ENCODE measurements around the gene SKA3. TPM values are rescaled to one million over a fixed set of nuclear protein-coding genes. Genes with fewer than 3 reads are reported as not detected.

Gene SKA3
- 1 to 10 TPM in 3 of 4 donors, under 1 TPM in 1; 0.19 to 2.0 (median 1.2) TPM for total RNA-seq

DNA sequence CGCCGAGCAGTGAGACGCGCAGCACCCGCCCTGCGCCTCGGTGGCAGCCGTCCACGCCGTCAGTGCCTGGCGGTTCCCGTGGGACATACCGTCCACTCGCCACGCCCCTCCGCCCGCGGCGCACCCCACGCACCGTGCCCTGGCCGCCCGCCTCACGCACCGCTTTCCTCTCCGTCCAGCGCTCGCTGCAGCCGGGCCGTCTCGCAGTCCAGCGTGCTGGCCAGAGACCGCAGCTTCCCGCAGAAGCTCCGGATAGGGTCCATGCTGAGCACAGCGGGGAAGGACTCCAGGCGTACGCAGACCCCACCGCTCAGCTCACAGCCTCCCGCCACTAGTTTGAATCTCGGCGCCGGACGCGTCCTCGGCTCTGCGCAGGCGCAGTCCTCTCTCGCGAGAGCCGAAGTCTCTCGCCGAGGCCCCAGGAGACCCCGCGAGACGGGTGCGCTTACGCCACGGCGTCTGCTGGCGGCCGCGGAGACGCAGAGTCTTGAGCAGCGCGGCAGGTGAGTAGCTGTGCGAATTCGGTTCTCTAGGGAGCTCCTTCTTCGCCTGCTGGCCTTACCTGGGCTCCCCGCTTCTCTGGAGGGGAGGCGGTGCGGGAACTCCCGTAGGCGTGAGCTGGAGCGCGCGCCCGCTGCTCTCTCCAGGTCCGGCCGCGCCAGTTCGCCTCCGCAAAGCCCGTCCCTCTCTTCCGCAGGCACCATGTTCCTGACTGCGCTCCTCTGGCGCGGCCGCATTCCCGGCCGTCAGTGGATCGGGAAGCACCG is at the start of gene SKA3, which contains the start of gene MRPL57:
Gene SKA3, minus strand, starts transcription at position 338 of the 767 bp plus-strand sequence. Its CDS starts 75 bp downstream, at position 263.
Gene MRPL57, plus strand, starts transcription at position 444 of the 767 bp plus-strand sequence. Its CDS starts 259 bp downstream, at position 703.
- TF ChIP-seq, protein P1, sequence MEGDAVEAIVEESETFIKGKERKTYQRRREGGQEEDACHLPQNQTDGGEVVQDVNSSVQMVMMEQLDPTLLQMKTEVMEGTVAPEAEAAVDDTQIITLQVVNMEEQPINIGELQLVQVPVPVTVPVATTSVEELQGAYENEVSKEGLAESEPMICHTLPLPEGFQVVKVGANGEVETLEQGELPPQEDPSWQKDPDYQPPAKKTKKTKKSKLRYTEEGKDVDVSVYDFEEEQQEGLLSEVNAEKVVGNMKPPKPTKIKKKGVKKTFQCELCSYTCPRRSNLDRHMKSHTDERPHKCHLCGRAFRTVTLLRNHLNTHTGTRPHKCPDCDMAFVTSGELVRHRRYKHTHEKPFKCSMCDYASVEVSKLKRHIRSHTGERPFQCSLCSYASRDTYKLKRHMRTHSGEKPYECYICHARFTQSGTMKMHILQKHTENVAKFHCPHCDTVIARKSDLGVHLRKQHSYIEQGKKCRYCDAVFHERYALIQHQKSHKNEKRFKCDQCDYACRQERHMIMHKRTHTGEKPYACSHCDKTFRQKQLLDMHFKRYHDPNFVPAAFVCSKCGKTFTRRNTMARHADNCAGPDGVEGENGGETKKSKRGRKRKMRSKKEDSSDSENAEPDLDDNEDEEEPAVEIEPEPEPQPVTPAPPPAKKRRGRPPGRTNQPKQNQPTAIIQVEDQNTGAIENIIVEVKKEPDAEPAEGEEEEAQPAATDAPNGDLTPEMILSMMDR (IDR thresholded peaks at IDR 0.05; ENCODE audit: low read depth), result no peak

DNA sequence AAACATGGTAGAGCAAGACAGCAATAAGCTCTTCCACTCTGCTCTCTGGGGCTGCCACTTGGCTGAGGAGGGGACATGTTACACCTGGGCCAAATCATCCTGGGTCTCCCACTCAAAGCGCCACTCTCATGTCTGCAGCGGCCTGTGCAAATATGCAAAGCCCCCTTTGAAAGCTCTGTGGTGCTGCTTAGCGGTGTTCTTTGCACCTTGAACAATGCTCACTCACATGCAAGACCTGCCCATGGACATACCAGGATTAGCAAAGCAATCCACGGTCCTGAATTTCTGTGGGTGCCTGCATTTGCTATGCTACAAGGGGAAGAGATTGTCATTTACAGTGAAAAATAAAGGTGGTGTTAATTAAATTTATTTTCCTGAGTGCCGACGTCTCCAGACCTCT is 48.7 kb upstream of the SKA3 start:
- TF ChIP-seq, protein P1 (IDR thresholded peaks at IDR 0.05; ENCODE audit: low read depth), result no peak

DNA sequence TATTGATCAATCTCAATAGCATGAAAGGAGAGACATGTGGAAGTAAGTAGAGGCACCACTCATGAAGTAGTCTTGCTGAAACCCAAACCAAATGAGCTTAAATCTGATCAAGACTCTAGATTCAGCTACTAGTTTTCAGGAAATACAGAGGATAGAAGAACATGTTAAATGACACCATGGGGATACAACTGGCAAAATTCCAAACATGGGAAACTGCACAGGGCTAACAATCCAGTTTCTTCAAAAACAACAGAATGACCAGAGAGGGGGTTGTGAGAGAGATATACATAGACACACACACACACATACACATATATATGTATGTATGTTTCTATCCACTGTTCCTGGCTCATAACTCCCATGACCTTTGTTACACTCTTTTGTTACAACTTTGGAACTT is 44.9 kb upstream of the SKA3 start:
- TF ChIP-seq, protein P1 (IDR thresholded peaks at IDR 0.05; ENCODE audit: low read depth), result no peak

DNA sequence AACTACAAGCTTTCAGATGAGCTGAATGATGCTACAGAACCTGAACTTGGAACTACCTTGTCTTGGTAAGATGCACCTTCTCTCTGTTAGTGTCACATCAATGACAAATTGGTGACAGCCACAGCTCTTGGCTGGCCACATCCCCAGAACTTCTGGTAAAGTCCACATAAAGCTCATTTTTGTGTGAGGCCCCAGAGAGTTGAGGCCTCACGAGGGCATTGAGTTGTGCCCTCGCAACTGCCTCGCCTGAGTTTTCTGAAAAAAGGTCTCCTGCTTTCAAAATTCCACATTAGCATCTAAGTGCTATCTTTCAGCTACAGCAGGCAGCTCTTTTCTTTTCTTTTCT is 42.7 kb upstream of the SKA3 start:
- TF ChIP-seq, protein P1 (IDR thresholded peaks at IDR 0.05; ENCODE audit: low read depth), result no peak

DNA sequence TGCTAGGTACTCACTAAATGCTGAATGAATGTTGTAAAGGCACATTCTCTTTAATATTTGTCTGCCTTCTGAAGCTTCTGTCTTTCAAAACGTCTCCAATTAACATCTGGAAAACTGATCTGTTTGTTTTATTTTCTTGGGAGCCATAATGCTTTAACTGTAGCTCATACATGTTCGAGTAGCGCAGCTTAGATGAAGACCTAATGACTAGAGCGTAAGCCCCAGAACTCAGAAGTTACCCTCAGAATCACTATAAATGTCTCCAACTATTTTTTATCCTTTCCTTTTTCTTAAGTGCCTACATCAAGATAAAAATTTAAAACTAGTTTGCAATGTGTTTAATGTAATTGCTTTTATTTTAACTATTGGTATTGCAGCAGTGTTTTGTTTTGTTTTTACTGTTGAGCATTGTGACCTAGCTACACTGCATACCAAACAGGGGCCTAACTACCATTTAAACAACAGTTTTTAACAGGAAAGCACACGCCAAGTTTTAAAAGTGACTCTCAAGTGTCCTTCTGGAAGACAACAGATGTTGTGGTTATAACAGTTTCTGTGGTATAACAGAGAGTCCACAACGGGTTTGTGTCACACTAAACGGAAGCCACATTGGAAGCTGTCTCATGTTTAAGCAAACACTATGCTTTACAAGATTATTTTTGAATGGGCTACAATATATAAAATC is 42.1 kb upstream of the SKA3 start:
- TF ChIP-seq, protein P1 (IDR thresholded peaks at IDR 0.05; ENCODE audit: low read depth), result no peak

DNA sequence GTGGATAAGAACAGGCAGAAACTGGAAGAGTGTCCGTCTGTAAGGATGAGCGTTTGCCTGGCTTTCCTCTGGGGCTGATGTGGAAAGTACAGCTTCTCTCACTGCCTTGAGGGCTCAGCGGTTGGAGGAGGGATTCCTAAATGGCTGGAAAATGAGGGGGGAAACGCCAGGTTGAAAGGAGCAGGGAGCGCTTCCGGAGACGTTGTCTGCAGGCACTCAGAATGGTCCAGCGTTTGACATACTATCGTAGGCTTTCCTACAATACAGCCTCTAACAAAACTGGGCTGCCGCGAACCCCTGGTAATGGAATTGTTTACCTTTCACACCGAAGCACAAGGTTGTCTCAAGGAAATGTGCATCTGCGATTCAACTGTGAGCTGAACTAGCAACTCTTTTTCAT is 40.0 kb upstream of the SKA3 start:
- TF ChIP-seq, protein P1 (IDR thresholded peaks at IDR 0.05; ENCODE audit: low read depth), result no peak

DNA sequence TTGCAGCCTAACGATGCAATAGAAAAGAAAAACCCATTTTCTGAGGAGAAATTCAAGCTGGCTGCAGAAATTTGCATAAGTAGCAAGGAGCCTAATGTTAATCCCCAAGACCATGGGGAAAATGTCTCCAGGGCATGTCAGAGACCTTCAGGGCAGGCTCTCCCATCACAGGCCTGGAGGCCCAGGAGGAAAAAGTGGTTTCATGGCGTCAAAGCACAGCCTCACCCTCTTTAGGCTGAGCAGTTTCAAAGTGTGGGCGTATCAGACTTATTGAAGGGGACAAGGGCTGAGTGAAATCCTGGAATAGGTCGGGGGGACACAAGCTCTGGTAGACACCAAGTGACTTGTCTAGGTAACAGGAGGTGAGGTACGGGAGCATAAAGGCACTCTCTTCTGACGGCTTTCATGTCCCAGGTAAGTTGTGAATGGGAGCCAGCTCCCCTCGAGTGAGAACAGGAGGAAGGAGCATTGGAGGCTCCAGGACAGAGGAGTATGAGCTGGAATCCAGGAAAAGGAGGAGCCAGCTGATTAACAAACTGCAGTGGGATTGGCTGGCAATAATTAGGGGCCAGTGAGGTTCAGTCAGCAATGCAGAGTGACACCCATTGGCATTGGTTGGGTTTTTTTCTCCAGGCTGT is 35.9 kb upstream of the SKA3 start:
- TF ChIP-seq, protein P1 (IDR thresholded peaks at IDR 0.05; ENCODE audit: low read depth), result no peak
